HUDEP-2 (cell line): Measurements from ENCODE around the gene ZFP1.
A peak's percentile ranks its signal among the peaks of the same experiment; 100 is the strongest.

Experiments
- DNase-seq, 76 experiments: peaks; one replicate each; lab custom pipeline; 2025; ENCODE audit not compliant: unreplicated experiment in 76 of 76; lab: John Stamatoyannopoulos, UW

The ZFP1 gene

GRCh38 chr16:75148311-75149195 lies at the start of gene ZFP1:
TSS of gene ZFP1 (plus strand) at chr16:75148524. CDS start at chr16:75152952, 4,428 bp downstream.
- DNase-seq, result peak; percentile 44 to 93 (median 86)

- DNase-seq, result peak in 1 of 76 experiments; percentile 7
Observed at GRCh38 chr16:75099075-75099667, 49.2 kb upstream of the ZFP1 start.

GRCh38 chr16:75099738-75100602 lies 48.4 kb upstream of the ZFP1 start:
- DNase-seq, result peak in 1 of 76 experiments; percentile 15

GRCh38 chr16:75100603-75100990 lies 47.7 kb upstream of the ZFP1 start:
- DNase-seq, result no peak

- no peak for DNase-seq
Observed at GRCh38 chr16:75101635-75102034, 46.7 kb upstream of the ZFP1 start.

- no peak for DNase-seq
Observed at GRCh38 chr16:75102595-75102994, 45.7 kb upstream of the ZFP1 start.

- no peak for DNase-seq
Observed at GRCh38 chr16:75103994-75104393, 44.3 kb upstream of the ZFP1 start.

- DNase-seq, result no peak
Observed at GRCh38 chr16:75104836-75105235, 43.5 kb upstream of the ZFP1 start.

- no peak for DNase-seq
Observed at GRCh38 chr16:75105306-75106061, 42.8 kb upstream of the ZFP1 start.

- no peak for DNase-seq
Observed at GRCh38 chr16:75106351-75107274, 41.7 kb upstream of the ZFP1 start.

GRCh38 chr16:75107505-75107904 lies 40.8 kb upstream of the ZFP1 start:
- no peak for DNase-seq

- peak in 73 of 76 experiments; percentile 31 to 90 (median 78) for DNase-seq
Observed at GRCh38 chr16:75108792-75109731, 39.3 kb upstream of the ZFP1 start.

GRCh38 chr16:75109732-75110243 lies 38.5 kb upstream of the ZFP1 start:
- peak in 13 of 76 experiments; percentile 11 to 35 (median 15) for DNase-seq

- peak in 74 of 76 experiments; percentile 30 to 93 (median 80) for DNase-seq
Observed at GRCh38 chr16:75110637-75111513, 37.4 kb upstream of the ZFP1 start.

GRCh38 chr16:75111514-75111940 lies 36.8 kb upstream of the ZFP1 start:
- DNase-seq, result peak in 1 of 76 experiments; percentile 55

GRCh38 chr16:75111961-75112733 lies 36.2 kb upstream of the ZFP1 start:
- no peak for DNase-seq
